Activated CD4-positive, alpha-beta T cell treated with anti-CD3 and anti-CD28 coated beads, Interleukin-2, amount 10 ng/mL, durations not matched to agents 7 days and 5 days (primary cell): Measurements from ENCODE around the gene MAN2A1. TPM values are rescaled to one million over a fixed set of nuclear protein-coding genes. Genes with fewer than 3 reads are reported as not detected.
A peak's percentile ranks its signal among the peaks of the same experiment; 100 is the strongest.
"Not testable (repeated sequence)": the region's sequence is repeated elsewhere in the genome, so short reads cannot be mapped to it uniquely, and the experiment has no call there.

Experiments
- CTCF ChIA-PET: fragments of 350-600 bp; sonication (Branson Sonifier 250); formaldehyde crosslinking; loops from one replicate; lab custom pipeline; 2021; ENCODE audit warnings: antibody characterized with exemption; lab: Charles Lee
- POLR2A ChIA-PET: fragments of 350-600 bp; sonication (Branson Sonifier 250); formaldehyde crosslinking; loops from one replicate; lab custom pipeline; 2021; ENCODE audit warnings: antibody characterized with exemption; lab: Charles Lee
- DNase-seq: peaks from one replicate; pipeline ENCODE4 v3.0.0-alpha.2; 2020
- H3K27ac Mint-ChIP-seq: one replicate; pipeline ENCODE4 v1.8.0; 2021; ENCODE audit warnings: mild to moderate bottlenecking, moderate library complexity, mixed read lengths
- H3K27me3 Mint-ChIP-seq: one replicate; pipeline ENCODE4 v1.8.0; 2021; ENCODE audit warnings: mixed read lengths
- H3K36me3 Mint-ChIP-seq: one replicate; pipeline ENCODE4 v1.8.0; 2021; ENCODE audit warnings: low read depth, mixed read lengths
- H3K4me1 Mint-ChIP-seq: one replicate; pipeline ENCODE4 v1.8.0; 2021; ENCODE audit warnings: mixed read lengths
- H3K4me3 Mint-ChIP-seq: one replicate; pipeline ENCODE4 v1.8.0; 2021; ENCODE audit warnings: mild to moderate bottlenecking, moderate library complexity, mixed read lengths
- H3K9me3 Mint-ChIP-seq: one replicate; pipeline ENCODE4 v1.8.0; 2021; ENCODE audit warnings: mixed read lengths
- total RNA-seq, 2 experiments: library from RNA; stranded (reverse); gene quantifications; one replicate each; pipeline ENCODE4 v1.2.3, GENCODE V29; 2021

Gene MAN2A1
- total RNA-seq, 2 experiments from 2014 or later: 39.2 to 45.9 TPM

DNA sequence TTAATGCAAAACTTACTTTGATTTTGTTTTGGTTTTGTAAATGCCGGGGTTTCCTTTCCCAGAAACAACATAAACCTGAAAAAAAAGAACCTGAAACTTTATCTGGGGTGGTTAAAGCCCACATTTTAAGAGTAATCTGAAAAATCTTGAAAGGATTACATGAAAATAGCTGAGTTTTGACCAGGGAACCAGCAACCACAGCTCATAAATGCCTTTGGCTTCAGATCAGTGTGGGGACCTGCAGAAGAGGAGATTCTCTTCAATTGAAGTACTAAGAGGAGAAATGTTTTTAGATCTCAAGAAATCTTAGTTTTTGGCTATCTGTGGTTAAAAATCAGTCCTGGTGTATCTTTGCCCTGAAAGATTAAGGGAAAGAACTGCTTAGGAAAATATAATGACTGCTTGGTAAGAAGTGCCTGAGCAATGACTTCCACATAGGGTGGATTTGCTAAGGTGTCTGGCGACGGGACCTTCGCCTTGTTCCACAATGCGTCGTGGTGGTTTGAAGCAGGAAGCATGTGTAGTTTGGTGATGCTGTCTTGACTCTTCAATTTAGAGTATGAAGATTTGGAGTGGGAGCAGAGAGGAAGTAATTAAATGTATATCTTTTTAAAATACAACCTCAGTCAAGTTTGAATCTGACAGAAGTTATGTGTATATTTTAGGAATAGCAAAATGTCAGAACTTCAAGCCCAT, 186.5 kb downstream of the MAN2A1 start:
- DNase-seq: peak; percentile 14
- Mint-ChIP-seq H3K27ac (peak overlapping the region; percentile 17), H3K9me3 (no peaks in the 10 kb centered on the region), H3K36me3 (peaks cover 2% of the 10 kb centered on the region), H3K4me1 (peaks cover 25% of the 10 kb centered on the region), H3K27me3 (no peaks in the 10 kb centered on the region), H3K4me3 (no peak overlapping the region)
- POLR2A ChIA-PET: no interaction called here
- CTCF ChIA-PET: no interaction called here

DNA sequence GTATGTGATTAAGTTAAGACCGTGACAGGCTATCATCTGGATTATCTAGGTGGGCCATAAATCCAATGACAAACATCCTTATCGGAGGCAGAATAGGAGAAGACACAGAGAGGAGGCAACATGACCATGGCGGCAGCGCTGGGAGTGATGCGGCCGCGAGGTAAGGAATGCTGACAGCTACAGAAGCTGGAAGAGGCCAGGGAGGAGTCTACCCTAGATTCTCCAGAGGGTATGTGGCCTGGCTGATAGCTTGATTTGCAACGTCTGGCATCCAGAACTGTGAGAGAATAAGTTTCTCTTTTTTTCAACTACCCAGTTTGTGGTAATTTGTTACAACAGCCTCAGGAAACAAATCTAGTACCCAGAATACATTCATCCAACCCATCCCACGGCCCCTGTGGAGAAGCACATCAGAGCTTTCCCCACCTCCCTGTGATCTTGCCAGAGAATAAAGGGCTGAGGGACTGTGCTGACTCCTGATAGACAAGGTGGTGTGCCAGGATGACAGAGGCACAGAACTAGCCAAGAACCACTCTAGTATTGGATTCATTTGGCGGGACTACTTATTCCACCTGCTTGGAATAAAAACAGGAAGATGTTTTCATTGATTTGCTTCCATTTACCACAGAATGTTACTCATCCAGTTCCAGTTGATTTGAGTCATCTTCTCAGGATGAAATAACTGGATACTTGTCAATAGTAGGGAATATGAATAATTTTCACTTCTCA, 187.4 kb downstream of the MAN2A1 start:
- no peak overlapping the region for H3K27ac Mint-ChIP-seq
- ChIA-PET CTCF (interaction anchor here (1.1 kb wide), 2 partner anchors 18 to 20 kb away, joined by 3 read pairs; no protein-coding TSS in a partner anchor), POLR2A (no interaction called here)
- H3K4me3 Mint-ChIP-seq: no peak overlapping the region
- no peaks in the 10 kb centered on the region for H3K9me3 Mint-ChIP-seq
- peaks cover 25% of the 10 kb centered on the region for H3K4me1 Mint-ChIP-seq
- no peaks in the 10 kb centered on the region for H3K36me3 Mint-ChIP-seq
- no peak for DNase-seq
- no peaks in the 10 kb centered on the region for H3K27me3 Mint-ChIP-seq

DNA sequence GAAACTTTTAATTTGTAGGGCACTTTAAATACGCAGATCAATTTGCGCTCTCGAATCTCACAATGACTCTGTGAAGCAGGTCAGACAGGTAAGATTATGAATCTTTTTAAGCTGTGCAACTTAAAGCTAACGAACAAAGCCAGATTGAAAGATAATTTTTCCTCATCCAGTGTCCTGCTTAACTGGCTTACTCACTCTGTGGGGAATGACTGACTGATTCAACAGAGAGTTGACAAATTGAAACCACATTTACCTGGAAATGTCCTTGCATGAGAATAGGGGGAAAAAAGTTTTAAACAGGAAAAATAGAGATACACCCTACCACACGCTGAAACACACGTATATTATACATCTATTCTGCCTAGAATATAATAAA, 187.9 kb downstream of the MAN2A1 start:
- H3K27ac Mint-ChIP-seq: no peak overlapping the region
- H3K9me3 Mint-ChIP-seq: no peaks in the 10 kb centered on the region
- peaks cover 29% of the 10 kb centered on the region for H3K4me1 Mint-ChIP-seq
- ChIA-PET POLR2A (no interaction called here), CTCF (interaction anchor here (1.1 kb wide), 2 partner anchors 17 to 21 kb away, joined by 3 read pairs; no protein-coding TSS in a partner anchor)
- no peak overlapping the region for H3K4me3 Mint-ChIP-seq
- no peaks in the 10 kb centered on the region for H3K27me3 Mint-ChIP-seq
- no peaks in the 10 kb centered on the region for H3K36me3 Mint-ChIP-seq
- DNase-seq: no peak

DNA sequence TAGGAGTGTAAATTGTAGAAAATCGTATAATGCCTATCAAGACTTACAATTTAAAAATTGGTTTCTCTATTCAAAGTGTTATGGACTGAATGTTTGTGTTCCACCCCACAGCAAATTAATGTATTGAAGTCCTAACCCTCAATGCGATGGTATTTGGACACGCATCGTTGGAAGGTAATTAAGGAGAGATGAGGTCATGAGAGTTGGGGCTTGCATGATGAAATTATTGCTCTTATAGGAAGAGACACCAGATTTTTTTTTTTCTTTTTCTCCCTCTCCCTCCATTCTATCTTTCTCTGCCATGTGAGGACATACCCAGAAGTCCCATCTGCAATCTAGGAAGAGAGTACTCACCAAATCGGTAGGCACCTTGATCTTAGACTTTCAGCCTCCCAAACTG, 189.2 kb downstream of the MAN2A1 start:
- POLR2A ChIA-PET: no interaction called here
- H3K27ac Mint-ChIP-seq: no peak overlapping the region
- no peaks in the 10 kb centered on the region for H3K9me3 Mint-ChIP-seq
- H3K4me1 Mint-ChIP-seq: peaks cover 32% of the 10 kb centered on the region
- H3K4me3 Mint-ChIP-seq: no peak overlapping the region
- CTCF ChIA-PET: no interaction called here
- no peaks in the 10 kb centered on the region for H3K36me3 Mint-ChIP-seq
- no peak for DNase-seq
- no peaks in the 10 kb centered on the region for H3K27me3 Mint-ChIP-seq

DNA sequence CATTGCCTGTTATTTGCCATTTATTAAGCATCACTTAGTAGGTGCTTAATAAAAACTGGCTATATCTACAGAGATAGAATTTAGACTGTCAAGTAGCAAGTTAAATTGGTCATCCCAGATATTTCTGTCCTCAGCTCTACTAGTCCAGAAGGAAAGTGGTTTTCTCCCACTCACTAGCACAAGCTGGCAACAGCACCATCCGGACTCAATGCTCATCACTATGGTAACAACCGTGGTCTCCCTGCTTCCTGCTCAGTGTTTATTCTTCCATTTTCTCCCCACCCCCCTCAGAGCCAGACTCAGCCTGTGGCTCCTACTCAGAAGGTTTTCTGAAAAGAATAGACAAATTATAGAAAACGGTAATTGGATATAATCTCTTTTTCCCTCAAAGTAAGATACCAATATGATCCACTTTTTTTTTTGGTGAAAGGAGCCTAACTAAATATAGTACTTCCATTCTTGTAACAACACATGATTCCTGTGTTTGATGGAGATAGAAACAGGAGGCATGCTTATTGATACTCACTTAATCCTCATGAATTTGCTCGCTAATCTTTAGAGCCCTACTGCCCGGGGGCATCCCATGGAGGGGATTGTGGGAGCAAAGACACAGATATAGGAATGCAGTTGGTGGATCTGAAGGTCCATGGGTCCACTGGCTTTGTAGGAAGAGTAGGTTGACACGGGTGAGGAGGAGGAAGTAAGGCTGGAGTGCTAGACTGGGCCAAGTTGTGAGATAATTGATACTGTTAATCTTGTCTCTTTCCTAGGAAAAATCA, 191.4 kb downstream of the MAN2A1 start:
- Mint-ChIP-seq H3K9me3 (no peaks in the 10 kb centered on the region), H3K4me1 (peaks cover 20% of the 10 kb centered on the region), H3K36me3 (no peaks in the 10 kb centered on the region), H3K4me3 (no peak overlapping the region), H3K27me3 (no peaks in the 10 kb centered on the region), H3K27ac (no peak overlapping the region)
- DNase-seq: no peak
- POLR2A ChIA-PET: no interaction called here
- CTCF ChIA-PET: no interaction called here

DNA sequence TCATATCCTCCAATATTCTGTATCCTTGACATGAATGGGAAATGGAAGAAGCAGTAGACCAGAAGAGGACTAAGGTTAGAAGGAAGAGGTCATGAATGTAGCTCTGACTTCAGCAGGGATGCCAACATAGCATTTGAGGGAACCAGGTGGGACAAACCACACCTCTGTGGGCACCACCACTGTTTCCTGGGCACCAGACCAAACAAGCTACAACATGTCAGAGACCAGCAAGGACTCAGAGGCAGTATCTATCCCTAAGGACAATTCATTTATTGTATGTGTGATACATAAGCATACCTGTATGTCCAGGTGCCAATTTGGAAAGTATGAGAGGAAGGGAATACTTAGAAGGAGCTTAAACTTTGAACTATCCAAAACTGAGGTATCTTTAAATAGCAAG, 192.8 kb downstream of the MAN2A1 start:
- Mint-ChIP-seq H3K9me3 (no peaks in the 10 kb centered on the region), H3K27ac (no peak overlapping the region), H3K4me3 (no peak overlapping the region), H3K36me3 (no peaks in the 10 kb centered on the region), H3K4me1 (peaks cover 12% of the 10 kb centered on the region), H3K27me3 (no peaks in the 10 kb centered on the region)
- ChIA-PET CTCF (interaction anchor here (1.1 kb wide), 1 partner anchor 12 kb away, joined by 4 read pairs; no protein-coding TSS in a partner anchor), POLR2A (no interaction called here)
- no peak for DNase-seq

DNA sequence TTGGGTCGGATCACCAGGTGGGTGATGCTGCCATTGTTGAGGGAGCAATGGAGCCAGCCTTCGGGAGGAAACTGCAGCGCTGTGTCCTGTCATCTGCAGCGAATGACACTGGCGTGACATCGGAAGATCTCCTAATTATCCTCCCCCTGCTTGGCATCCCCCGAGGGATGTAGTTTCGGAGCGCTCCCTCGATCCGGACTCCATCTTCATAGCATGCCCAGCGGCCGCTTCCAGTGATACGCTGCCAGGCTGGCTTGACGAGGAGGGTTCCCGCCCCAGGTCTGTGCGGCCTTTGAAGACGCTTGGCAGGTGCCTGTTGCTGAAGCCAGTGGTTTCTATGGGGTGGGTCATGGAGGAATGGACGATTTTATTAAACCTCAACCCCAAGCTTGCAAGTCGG, 194.9 kb downstream of the MAN2A1 start:
- ChIA-PET POLR2A (no interaction called here), CTCF (no interaction called here)

DNA sequence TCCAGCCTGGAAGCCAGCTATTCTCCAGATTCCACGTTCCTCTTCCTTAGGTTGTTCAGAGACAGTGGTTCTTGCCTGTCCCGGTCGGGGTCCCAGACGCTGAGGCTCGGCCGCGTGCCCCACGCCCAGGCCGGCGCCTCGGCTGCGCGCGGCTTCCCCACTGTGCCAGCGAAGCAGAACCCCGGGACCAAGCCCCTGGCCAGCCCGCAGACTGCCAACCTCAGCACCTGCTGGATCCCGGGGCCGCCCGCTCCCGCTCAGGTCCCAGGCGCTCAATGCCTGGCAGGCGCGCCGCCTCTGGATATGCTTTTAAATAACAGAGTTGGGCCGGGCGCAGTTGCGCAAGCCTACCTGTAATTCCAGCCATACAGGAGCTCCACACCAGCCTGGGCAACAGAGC, 195.5 kb downstream of the MAN2A1 start:
- H3K27me3 Mint-ChIP-seq: no peaks in the 10 kb centered on the region
- DNase-seq: no peak
- ChIA-PET POLR2A (no interaction called here), CTCF (interaction anchor here (1.1 kb wide), 1 partner anchor 20 kb away, joined by 3 read pairs; no protein-coding TSS in a partner anchor)
- no peaks in the 10 kb centered on the region for H3K36me3 Mint-ChIP-seq
- peaks cover 12% of the 10 kb centered on the region for H3K4me1 Mint-ChIP-seq
- H3K27ac Mint-ChIP-seq: no peak overlapping the region
- no peak overlapping the region for H3K4me3 Mint-ChIP-seq
- H3K9me3 Mint-ChIP-seq: no peaks in the 10 kb centered on the region

More for the DNA sequence above, 194.9 kb downstream of the MAN2A1 start:
- H3K36me3 Mint-ChIP-seq: no peaks in the 10 kb centered on the region
- no peaks in the 10 kb centered on the region for H3K27me3 Mint-ChIP-seq
- H3K27ac Mint-ChIP-seq: no peak overlapping the region
- H3K4me1 Mint-ChIP-seq: peaks cover 12% of the 10 kb centered on the region
- H3K4me3 Mint-ChIP-seq: no peak overlapping the region
- no peak for DNase-seq
- H3K9me3 Mint-ChIP-seq: no peaks in the 10 kb centered on the region

DNA sequence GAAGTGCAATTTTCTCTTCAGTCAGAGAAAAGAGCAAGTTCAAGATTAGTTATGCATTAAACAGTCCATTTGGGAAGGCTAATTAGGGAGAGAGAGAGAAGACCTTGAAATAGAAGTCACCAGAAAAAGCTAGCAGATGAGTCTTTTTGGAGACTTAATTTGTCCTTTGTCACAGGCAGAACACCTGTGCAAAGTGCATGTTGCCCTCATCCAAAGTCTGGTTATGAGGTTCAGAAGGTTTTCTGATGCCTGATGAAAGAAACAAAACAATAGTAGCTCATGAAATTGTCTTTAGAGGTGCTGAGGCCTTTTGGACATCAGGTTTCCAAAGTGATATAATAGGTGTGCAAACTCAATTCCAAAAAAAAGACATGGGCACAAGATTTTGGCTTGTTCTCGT, 199.3 kb downstream of the MAN2A1 start:
- Mint-ChIP-seq H3K27ac (no peak overlapping the region), H3K4me3 (no peak overlapping the region), H3K36me3 (no peaks in the 10 kb centered on the region), H3K4me1 (no peaks in the 10 kb centered on the region), H3K27me3 (no peaks in the 10 kb centered on the region), H3K9me3 (peaks cover 2% of the 10 kb centered on the region)
- POLR2A ChIA-PET: no interaction called here
- no peak for DNase-seq
- CTCF ChIA-PET: interaction anchor here (0.5 kb wide), 1 partner anchor 478 kb away, joined by 4 read pairs; no protein-coding TSS in a partner anchor

DNA sequence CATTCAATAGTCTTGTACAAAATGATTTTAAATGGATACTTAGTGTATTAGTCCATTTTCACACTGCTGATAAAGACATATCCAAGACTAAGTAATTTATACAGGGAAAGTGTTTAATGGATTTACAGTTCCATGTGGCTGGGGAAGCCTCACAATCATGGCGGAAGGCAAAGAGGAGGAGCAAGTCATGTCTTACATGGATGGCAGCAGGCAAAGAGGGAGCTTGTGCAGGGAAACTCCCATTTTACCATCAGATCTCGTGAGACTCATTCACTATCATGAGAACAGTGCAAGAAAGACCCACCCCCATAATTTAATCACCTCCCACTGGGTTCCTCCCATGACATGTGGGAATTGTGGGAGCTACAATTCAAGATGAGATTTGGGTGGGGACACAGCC, 203.5 kb downstream of the MAN2A1 start:
- DNase-seq, H3K9me3 Mint-ChIP-seq, H3K27me3 Mint-ChIP-seq, H3K27ac Mint-ChIP-seq, CTCF ChIA-PET, H3K4me3 Mint-ChIP-seq, H3K36me3 Mint-ChIP-seq, H3K4me1 Mint-ChIP-seq, POLR2A ChIA-PET: not testable (repeated sequence)

DNA sequence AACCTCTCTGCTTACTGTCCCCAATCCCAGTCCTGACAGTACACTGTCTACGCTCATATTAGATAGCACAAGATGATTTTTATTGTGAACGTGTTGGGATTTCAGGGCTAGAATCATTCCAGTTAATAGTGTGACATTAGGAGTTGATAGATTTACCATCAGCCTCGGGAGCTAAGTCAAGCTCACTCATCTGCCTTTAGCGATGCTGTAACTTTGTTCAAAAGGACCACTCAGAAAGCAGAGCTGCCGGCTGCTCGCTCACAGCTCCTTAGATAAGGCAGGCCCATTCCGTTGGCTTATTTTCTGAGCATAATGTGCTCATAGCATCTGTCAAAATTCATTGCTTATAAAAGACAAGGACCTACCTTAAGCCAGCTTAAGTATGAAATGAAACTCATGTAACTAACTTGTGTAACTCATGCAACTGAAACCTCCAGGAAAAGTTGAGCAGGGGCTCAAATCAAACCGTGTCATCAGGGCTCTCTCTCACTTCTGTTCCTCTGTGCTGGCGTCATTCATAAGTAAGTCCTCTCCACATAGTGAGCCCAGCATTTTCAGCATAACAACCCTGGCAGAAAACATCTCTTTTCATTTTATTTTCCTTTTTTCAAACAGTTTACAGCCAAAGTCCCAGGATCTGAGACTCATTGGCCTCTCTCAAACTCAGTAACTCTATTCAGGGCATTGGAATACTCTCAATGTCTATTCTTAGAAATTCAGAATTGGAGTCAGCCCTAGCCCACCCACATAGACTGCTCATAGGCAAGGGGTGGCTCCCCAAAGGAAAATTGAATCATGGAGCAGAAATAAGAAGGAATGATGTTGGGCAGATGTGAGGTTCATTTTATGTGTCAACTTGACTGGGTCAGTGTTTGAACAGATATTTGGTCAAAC, 208.8 kb downstream of the MAN2A1 start:
- CTCF ChIA-PET: no interaction called here
- no peak overlapping the region for H3K4me3 Mint-ChIP-seq
- peaks cover 4% of the 10 kb centered on the region for H3K4me1 Mint-ChIP-seq
- H3K9me3 Mint-ChIP-seq: peaks cover 7% of the 10 kb centered on the region
- no peaks in the 10 kb centered on the region for H3K36me3 Mint-ChIP-seq
- POLR2A ChIA-PET: no interaction called here
- H3K27ac Mint-ChIP-seq: no peak overlapping the region
- DNase-seq: no peak
- H3K27me3 Mint-ChIP-seq: no peaks in the 10 kb centered on the region

DNA sequence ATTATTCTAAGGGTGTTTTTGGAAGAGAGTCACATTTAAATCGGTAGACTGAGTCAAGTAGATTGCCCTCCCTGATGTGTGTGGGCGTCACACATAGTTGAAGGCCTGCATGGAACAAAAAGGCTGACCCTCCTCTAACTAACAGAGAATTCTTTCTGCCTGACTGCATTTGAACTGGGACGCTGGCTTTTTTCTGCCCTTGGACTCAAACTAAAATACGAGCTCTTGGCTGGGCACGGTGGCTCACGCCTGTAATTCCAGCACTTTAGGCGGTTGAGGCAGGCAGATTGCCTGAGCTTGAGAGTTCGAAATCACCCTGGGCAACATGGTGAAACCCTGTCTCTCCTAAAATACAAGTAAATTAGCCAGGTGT, 209.4 kb downstream of the MAN2A1 start:
- Mint-ChIP-seq H3K36me3 (no peaks in the 10 kb centered on the region), H3K9me3 (peaks cover 7% of the 10 kb centered on the region), H3K4me1 (peaks cover 4% of the 10 kb centered on the region), H3K4me3 (no peak overlapping the region), H3K27ac (no peak overlapping the region), H3K27me3 (no peaks in the 10 kb centered on the region)
- DNase-seq: no peak
- ChIA-PET CTCF (no interaction called here), POLR2A (no interaction called here)
